GM20431 (cell line): ENCODE measurements around the gene SLIRP.
"Not testable (repeated sequence)": the region's sequence is repeated elsewhere in the genome, so short reads cannot be mapped to it uniquely, and the experiment has no call there.

Experiments used
- in situ Hi-C: fragments of 300-500 bp; cut with MseI, MboI; formaldehyde crosslinking; loops from one replicate; pipeline ENCODE4 v1.15.0; 2020; ENCODE audit warnings: low sequenced_read_pairs; ENCODE audit not compliant: unreplicated experiment

The SLIRP gene

DNA sequence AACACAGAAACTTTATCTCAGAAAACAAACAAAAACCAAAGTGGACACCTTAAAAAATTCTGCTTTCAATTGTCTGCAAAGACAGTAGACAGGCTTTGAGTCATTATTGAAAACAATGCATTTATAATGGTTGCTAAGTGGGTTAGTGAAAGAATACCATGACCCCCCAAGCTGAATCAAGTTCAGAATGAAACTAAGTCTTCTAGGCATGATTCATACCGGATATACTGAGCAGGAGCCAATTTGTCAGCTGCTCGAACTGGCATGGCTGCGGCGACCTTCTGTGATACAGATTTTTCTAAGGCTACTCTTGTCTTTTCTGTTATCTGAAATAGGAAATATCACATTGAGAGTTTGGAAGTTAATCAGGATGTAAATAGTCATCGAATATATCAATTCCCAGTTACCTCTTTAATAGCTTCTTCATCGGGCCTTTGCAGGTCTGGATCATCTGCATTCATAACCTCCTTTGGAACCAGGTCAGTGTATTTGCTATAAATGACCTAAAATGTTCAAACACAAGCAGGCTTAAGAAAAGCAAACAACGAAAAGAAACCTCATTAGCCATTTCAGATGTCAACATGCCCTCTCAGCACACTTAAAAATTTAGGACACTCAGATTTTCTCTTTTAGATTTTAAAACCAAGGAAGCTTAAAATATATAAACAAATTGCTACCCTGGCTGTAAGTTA is 30.8 kb downstream of the SLIRP start:
- in situ Hi-C loops = no loop called here

DNA sequence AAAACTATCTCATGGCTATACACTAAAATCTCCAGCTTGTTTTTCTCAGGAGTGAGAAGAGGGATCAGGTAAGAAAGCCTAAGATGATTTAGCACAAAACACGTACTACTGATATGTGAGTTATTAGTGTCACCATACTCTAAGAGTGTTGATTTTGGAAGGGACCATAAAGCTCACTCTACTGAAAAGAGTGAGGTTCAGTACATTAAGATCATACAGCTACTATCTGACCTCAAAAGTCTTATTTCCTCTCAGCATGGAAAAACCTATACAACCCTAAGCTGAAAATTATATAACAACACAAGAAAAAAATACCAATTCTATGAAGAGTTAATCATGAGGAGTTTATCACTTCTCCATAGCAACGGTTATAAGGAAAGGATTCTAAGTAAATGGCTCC is 33.5 kb downstream of the SLIRP start:
- in situ Hi-C loops = no loop called here

DNA sequence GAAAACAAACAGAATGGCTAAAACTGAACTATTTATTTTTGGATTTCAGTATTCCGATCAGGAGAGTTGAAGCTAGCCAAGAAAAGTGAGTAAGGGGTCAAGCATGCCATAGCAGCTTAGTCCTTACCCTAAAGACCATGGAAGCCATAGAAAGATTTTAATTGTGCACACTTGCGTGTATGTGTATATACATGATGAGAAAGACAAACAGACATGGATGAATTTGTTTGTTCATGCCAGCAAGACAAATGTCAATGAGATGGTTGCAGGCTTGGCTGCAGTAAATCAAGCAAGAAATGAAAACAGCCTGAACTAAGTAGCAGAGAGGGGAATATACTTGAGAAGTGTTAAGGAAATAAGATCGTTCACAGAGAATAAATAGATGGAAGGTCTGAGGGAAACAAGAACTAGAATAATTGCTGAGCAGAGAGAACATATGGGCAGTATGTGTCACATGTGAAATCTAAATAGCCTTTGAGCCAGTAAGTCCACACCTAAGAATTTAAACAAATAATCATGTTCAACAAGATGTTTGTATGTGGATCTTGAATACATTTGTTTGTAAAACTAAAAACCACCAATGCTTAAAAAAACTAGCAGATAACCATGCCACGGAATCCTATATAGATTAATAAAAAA is 38.3 kb downstream of the SLIRP start:
- in situ Hi-C loops = no loop called here

DNA sequence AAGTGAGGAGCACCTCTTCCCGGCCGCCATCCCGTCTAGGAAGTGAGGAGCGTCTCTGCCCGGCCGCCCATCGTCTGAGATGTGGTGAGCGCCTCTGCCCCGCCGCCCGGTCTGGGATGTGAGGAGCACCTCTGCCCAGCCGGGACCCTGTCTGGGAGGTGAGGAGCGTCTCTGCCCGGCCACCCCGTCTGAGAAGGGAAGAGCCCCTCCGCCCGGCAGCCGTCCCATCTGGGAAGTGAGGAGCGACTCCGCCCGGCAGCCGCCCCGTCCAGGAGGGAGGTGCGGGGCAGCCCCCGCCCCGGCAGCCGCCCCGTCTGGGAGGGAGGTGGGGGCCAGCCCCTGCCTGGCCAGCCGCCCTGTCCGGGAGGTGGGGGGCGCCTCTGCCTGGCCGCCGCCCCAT is 39.5 kb downstream of the SLIRP start:
- in situ Hi-C loops = not testable (repeated sequence)

DNA sequence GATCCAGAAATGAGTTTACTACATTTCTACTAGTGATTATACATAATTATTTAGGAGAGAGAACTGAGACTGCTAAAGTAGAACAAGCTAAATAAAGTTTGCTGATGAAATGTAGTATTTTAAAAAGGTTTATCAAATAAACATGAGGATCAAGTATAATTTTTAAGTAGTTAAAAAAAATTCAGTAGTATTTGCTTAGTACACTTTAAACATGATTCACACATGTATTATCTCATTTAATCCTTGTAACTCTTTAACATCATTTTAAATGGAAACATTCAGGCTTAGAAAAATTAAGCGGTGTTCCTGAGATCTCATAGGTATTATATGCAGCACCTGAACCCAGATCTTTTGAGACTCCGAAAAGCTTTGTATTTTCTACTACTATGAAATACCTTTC is 44.4 kb downstream of the SLIRP start:
- in situ Hi-C loops = no loop called here

DNA sequence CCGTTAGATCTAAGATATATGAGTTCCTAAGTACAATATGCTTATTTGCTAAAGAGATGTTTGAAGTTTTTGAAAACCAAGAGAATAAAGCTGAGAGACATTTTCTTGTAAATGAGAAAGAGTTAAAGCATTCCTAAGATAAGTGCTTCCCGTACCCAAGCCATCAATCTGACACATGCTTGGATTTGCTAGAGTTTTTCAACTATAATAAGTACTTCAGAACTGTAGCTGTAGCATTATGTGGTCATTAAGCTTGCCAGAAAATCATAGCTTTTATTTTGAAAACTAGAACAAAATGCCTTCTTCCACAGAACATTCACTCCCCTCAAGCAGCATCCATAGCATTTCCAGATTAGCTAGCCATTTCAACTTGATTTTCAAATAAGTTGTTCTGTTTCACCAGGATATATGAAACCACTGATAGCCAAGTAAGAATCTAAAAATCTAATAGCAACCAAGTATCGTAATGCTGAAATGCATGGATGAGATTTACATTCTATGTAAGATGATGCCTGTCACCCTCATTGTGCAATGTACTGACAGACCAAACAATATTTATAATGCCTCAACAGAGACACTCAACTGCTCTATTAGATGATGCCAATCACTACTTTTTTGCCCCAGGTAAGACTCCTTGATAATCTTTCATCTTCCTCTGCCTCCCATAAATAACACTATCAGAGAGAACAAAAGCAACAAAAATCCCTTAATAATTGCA is 45.1 kb downstream of the SLIRP start:
- in situ Hi-C loops = no loop called here

DNA sequence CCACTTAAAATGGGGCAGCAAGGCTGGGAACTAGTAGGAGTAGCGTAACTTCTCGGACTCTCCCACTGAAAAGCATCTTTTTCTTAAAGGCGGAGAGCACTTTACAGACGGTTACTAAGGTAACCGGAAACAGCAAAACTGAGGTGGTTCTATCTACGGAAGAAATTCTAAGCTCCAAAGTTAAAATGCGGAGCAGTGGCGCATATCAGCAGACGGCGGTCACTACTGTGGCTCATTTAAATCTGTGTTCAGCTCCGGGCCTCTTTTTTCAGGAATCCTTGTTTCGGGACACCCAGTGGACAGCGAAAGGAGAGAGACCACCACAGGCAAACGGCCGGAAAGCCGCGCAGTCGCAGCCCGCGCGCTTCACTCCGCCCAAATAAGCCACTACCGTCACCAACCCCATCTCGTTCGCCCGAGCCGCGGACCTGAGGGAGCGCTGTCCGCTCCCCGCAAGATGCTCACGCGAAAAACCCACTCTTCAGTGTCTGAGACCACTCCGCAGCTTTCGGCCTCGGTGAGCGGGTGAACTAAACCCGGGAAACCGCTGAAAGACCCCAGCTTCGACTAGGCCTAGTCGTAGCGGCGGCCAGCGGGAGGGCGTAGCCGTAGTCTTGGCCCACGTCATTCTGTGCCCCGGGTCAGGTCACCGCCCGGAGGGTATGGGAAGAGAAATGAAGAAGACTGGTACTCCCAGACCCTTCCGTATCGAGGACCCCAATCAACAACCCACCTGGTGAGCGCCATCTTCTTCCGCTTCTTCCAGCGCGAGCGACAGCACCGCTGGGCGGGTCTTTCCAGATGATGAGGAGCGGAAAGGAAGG is 52.7 kb downstream of the SLIRP start, which contains the start of gene SNW1:
SNW1 (minus strand) TSS at position 776 of the 824 bp plus-strand sequence; CDS start at position 747, 29 bp downstream.
- in situ Hi-C loops = no loop called here

DNA sequence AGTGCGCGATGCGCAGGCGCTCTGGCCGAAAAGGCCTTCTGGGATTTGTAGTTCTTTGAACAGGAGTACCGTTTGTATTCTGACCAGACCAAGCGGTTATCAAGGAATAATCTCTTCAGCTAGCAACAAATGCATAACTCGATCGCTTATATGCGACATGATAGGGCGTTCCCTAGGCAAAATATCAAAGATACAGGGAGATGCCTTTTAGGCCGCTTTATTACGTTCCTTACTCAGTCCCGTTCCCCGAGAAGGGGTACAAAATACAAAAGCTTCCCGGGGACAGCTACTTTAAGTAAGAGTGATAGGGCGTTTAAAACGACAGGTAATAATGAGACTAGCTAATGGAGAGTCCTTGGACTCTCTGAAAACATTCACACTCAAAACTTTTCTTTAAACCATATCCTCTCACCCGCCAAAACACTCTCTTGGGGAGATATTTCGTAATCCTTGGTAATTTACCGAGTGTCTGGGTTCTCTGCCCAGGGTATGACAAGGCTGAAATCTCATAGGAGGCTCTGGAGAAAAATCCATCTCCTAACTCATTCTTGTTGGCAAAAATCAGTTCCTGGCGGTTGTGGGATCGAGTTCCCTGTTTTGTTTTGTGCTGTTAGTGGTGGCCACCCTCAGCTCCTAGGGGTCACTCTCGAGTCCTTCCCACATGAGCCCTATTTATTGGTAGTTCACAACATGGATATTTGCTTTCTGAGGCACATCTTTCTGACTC is 53.5 kb downstream of the SLIRP start:
- in situ Hi-C loops = no loop called here

DNA sequence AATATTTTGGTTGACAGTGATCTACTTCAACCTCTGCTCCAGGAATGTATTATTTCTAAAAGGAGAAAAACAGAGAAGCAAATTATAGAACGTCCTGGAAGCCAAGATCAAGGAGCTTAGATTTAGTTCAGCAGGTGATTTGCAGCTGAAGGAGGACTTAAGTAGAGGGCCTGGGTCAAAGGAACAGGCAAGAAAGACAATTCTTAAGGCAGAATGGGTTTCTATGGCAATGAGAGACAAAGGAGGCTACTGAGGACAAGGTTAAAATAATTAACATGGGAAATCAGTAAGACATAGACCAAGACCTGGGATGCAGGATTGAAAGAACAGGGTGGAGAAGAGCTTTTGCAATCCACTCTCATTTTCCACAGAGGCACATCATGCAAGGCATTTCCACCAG is 55.4 kb downstream of the SLIRP start:
- in situ Hi-C loops = no loop called here

DNA sequence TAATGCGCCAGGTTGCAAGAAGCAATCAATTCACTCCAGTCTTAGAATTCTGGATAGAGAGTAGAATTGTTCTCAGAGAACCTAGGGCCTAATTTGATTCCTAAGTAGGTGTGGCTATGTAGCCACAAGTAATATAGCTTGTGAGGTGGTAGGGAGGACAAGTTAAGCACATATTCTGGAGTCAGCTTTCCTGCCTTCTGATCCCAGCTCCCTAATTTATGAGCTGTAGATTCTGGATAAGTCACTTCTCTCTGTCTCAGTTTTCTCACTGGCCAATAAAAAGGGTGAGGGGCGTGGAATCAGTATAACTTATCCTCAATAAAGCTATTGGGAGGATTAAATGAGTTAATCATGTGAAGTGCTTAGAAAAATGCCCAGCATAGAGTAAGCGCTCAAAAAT is 56.1 kb downstream of the SLIRP start:
- in situ Hi-C loops = no loop called here
